ACHN (cell line): Measurements from ENCODE around the gene PEPD.
"Not testable (repeated sequence)": the region's sequence is repeated elsewhere in the genome, so short reads cannot be mapped to it uniquely, and the experiment has no call there.

Source experiments
- DNase-seq: peaks from one replicate; pipeline ENCODE4 v3.0.0-alpha.2; 2015
- in situ Hi-C: cut with HindIII; loops from 2 replicates; pipeline ENCODE4 v1.10.0; 2017; ENCODE audit warnings: low sequenced_read_pairs, low pct_ligation_motif_present, low pct_unique_long_range_greater_than_20kb

Gene PEPD

DNA sequence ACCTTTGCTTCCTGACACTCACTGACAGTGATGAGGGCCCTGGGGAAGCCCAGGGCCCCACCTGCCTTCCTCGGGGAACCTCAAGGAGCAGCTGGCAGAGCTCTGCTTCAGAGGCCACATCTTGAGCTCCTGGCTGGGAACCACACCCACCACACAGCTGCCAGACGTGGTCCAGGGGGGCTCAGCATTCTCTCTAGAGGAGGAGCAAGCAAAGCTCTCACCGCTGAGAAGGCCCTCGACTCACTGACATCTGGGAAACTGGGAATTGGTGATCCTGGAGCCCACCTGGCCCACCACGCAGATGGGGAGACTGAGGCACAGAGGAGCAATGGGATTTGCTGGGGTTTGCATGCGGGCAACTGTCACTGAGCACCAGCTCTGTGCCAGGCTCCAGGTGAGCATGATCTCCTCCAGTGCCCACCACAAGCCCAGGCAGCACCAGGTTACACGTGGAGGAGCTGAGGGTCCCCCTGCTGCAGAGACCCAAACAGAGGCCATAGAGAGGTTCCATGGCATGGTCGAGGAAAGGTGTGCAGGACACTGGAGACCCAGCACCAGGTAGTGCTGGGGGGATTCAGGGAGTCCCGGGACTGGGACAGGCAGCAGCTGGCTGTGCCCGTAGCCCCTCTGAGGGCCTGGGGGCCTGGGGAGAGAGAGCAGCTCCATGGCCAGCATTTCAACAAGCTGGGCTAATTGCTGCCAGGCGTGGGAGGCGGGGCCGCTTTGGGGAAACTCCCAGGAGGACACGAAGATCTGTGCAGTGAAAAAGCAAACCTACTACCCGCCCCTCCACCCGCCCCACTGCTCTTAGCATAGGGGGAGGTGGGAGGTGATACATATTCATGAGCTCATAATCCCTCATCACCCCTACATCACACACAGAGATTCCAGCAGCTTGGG, 33.4 kb downstream of the PEPD start:
- DNase-seq, result no peak
- in situ Hi-C loops, result no loop called here

GRCh38 chr19:33486936-33487811, 34.4 kb downstream of the PEPD start:
- in situ Hi-C loops, result no loop called here
- DNase-seq, result no peak

- no peak for DNase-seq
- in situ Hi-C loops, result no loop called here
Measured at GRCh38 chr19:33486407-33486806, 35.2 kb downstream of the PEPD start.

GRCh38 chr19:33484226-33484774, 37.3 kb downstream of the PEPD start:
- in situ Hi-C loops, result no loop called here

DNA sequence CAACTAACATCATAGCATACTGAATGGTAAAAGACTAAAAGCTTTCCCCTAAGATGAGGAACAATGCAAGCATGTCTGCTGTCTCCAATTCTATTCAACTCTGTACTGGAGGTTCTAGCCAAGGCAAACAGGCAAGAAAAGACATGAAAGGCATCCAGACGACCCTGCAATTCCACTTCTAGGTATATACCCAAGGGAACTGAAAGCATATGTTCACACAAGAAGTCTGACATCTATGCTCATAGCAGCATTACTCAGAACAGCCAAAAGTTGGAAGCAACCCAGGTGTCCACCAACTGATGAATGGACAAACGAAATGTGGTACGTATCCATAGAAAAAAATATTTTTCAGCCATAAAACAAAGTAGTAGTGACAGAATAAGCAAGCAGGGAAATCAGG, 39.1 kb downstream of the PEPD start:
- DNase-seq, result no peak
- in situ Hi-C loops, result no loop called here

More at GRCh38 chr19:33484226-33484774, 37.3 kb downstream of the PEPD start:
- DNase-seq, result no peak

- no peak for DNase-seq
- in situ Hi-C loops, result no loop called here
Measured at GRCh38 chr19:33481863-33482262, 39.7 kb downstream of the PEPD start.

- DNase-seq, in situ Hi-C loops: not testable (repeated sequence)
Measured at GRCh38 chr19:33479570-33479969, 42.0 kb downstream of the PEPD start.

GRCh38 chr19:33477781-33478180, 43.8 kb downstream of the PEPD start:
- DNase-seq, result no peak
- in situ Hi-C loops, result no loop called here

DNA sequence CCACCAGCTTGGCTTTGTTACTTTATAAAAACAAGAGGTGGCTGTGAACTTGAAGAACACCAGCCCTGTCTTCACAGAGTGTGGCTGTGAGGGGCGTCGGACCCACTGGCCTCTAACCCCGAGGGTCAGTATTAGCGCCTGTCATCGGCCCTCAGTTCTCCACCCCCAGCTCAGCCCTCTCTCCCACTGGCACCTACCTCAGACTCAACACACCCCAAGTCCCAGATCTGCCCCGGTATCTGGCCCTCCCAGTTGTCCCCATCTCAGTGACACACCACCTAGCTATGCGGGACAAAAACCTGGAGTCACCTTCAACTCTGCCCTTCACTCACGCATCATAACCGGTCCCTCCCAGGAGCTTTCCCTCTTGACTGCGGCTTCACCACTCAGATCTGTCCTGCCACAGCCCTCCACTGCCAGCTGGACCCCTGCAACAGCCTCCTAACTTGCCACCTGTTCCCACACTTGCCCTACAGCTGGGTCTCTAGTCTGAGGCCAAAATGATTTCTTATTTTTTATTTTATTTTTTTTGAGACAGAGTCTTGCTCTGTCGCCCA, 45.4 kb downstream of the PEPD start:
- no peak for DNase-seq
- in situ Hi-C loops, result no loop called here

- in situ Hi-C loops, result no loop called here
- no peak for DNase-seq
Measured at GRCh38 chr19:33473653-33474305, 47.8 kb downstream of the PEPD start.

- DNase-seq, result no peak
Measured at GRCh38 chr19:33472691-33473652, 48.6 kb downstream of the PEPD start.

GRCh38 chr19:33472226-33472625, 49.4 kb downstream of the PEPD start:
- in situ Hi-C loops, result no loop called here
- DNase-seq, result no peak

More at GRCh38 chr19:33472691-33473652, 48.6 kb downstream of the PEPD start:
- in situ Hi-C loops, result no loop called here

DNA sequence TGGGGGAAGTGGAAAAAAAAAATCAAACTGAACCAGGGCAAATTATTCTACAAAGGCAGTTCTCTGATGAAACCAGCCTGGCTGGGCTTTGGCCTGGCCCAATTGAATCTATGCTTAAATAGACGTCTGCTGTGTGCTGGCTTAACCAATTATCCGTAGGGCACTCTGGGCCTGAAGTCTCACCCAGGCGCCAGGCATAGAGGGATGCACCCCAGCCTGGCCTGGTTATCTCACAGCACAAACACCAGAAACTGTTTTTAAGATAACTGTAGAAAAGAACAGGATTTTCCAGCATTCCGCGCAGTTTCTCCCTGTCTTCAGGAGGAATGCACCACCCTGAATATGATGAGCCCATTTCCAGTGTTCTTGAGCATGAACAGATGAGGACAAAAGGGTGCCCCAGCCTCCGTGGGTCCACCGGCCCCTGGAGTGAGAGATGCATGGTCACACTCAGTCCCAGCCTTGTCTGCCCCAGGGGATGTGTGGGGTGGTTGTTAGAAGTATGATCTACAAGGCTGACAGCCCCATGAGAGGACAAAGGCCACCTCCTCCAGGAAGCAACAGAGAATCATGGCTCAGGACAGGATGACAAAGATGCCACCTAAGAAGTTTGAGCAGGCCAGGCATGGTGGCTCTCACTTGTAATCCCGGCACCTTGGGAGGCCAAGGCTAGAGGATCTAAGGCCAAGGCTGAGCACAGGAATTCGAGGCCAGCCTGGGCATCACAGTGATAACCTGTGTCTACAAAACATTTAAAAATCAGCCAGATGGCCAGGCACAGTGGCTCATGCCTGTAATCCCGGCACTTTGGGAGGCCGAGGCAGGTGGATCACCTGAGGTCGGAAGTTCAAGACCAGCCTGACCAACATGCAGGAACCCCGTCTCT, 50.2 kb downstream of the PEPD start:
- in situ Hi-C loops, result no loop called here
- DNase-seq, result no peak

DNA sequence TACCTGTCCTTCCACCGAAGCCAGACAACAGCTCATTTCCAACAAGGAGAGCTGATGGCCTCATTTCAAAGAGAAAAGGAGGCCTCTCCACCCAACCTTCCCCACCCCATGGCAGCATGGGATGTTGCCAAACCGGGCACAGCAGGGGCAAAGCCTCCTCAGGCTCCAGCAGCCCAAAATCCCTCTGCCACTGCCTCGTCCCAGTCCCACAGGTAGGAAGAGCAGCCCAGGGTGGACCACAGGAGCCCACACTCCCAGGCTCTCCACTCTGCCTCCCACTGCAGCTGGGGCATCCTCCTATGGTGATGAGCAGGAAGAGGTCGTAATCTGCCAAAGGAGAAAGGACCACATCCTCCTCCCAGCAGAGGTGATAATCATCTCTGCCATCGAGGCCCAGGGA, 50.9 kb downstream of the PEPD start:
- no peak for DNase-seq
- in situ Hi-C loops, result no loop called here

GRCh38 chr19:33470040-33470330, 51.6 kb downstream of the PEPD start:
- DNase-seq, result no peak
- in situ Hi-C loops, result no loop called here

GRCh38 chr19:33469171-33470039, 52.2 kb downstream of the PEPD start:
- in situ Hi-C loops, result no loop called here

More at GRCh38 chr19:33469171-33470039, 52.2 kb downstream of the PEPD start:
- no peak for DNase-seq
